ENCODE data around the gene UNC5C. TPM values are rescaled to one million over a fixed set of nuclear protein-coding genes. Genes with fewer than 3 reads are reported as not detected.

UNC5C gene
- total and polyA plus RNA-seq, 10 of the 15 experiments (the other 5 are each of a cell fraction or from before 2014, with no cell fraction given): 0.02 to 2.0 (median 0.15) TPM; not detected in 1

- ChIA-PET POLR2A (no interaction called here), CTCF (no interaction called here), SMC1A (ENCODE audit: uncharacterized antibody, unreplicated experiment) (no interaction called here), RAD21 (ENCODE audit: unreplicated experiment) (no interaction called here)
- intact Hi-C loops (cut with micrococcal nuclease; ENCODE audit: unreplicated experiment): no loop called here
- Histone ChIP-seq H3K79me2 (ENCODE audit: control insufficient read depth, insufficient read depth, low read length) (no peaks in the 10 kb centered on the region), H4K20me1 (ENCODE audit: control insufficient read depth, insufficient read depth) (no peaks in the 10 kb centered on the region), H3K36me3 (ENCODE audit: control insufficient read depth in 2 of 2, insufficient read depth in 2 of 2, low read length in 1 of 2) (no peaks in the 10 kb centered on the region), H3K27ac (ENCODE audit: control insufficient read depth, insufficient read depth) (no peak overlapping the region), H3K4me2 (ENCODE audit: control insufficient read depth, insufficient read depth) (no peak overlapping the region), H2AFZ (ENCODE audit: control insufficient read depth, low read depth, low read length) (no peak overlapping the region), H3K4me1 (ENCODE audit: control insufficient read depth, insufficient read depth, low read length) (no peaks in the 10 kb centered on the region), H3K9ac (ENCODE audit: control insufficient read depth, insufficient read depth, low read length) (no peak overlapping the region), H3K27me3 (replicated peaks in 1 of 2; ENCODE audit: control insufficient read depth in 2 of 2, insufficient read depth in 2 of 2, low read length in 1 of 2) (no peaks in the 10 kb centered on the region), H3K4me3 (no peak overlapping the region), H3K9me3 (replicated peaks; ENCODE audit: control insufficient read depth, insufficient read depth, low read length) (no peaks in the 10 kb centered on the region)
- no peak for TF ChIP-seq HDAC6 (IDR thresholded peaks at IDR 0.05; ENCODE audit: unreplicated experiment)
- TF ChIP-seq CBX3 (IDR thresholded peaks at IDR 0.05; ENCODE audit: borderline replicate concordance, low read depth): no peak
- TF ChIP-seq ETV6 (conservative IDR thresholded peaks at IDR 0.05 in 1 of 2, IDR thresholded peaks at IDR 0.05 in 1 of 2; ENCODE audit: borderline replicate concordance in 1 of 2, low read depth in 1 of 2): no peak
- TF ChIP-seq MEF2A (IDR thresholded peaks at IDR 0.05; ENCODE audit: insufficient read depth, low read depth, low read length): no peak
- TF ChIP-seq CTCF (IDR thresholded peaks at IDR 0.05 in 2 of 3, conservative IDR thresholded peaks at IDR 0.05 in 1 of 3; ENCODE audit: control insufficient read depth in 2 of 3, extremely low read depth in 1 of 3, insufficient read depth in 1 of 3, low read depth in 3 of 3, low read length in 3 of 3): no peak
- no peak for TF ChIP-seq ZBED1 (IDR thresholded peaks at IDR 0.05; ENCODE audit: borderline replicate concordance)
- TF ChIP-seq EP300 (IDR thresholded peaks at IDR 0.05; ENCODE audit: borderline replicate concordance in 1 of 2, control insufficient read depth in 1 of 2, low read depth in 2 of 2, low read length in 2 of 2): no peak
- TF ChIP-seq PAX5 (IDR thresholded peaks at IDR 0.05; ENCODE audit: borderline replicate concordance, low read depth, low read length): no peak
- no peak for TF ChIP-seq ZNF384 (IDR thresholded peaks at IDR 0.05; ENCODE audit: borderline replicate concordance, low read depth, low read length)
- no peak for TF ChIP-seq FOXM1 (IDR thresholded peaks at IDR 0.05; ENCODE audit: low read depth, low read length)
- TF ChIP-seq FOXK2 (IDR thresholded peaks at IDR 0.05): no peak
- TF ChIP-seq MYB (IDR thresholded peaks at IDR 0.05; ENCODE audit: borderline replicate concordance, low read depth, low read length): no peak
- no peak for TF ChIP-seq NR2C2 (IDR thresholded peaks at IDR 0.05; ENCODE audit: borderline replicate concordance, control insufficient read depth, insufficient read length, low read depth)
- TF ChIP-seq RB1 (IDR thresholded peaks at IDR 0.05; ENCODE audit: borderline replicate concordance): no peak
- TF ChIP-seq MEF2B (IDR thresholded peaks at IDR 0.05; ENCODE audit: partially characterized antibody, poor library complexity, severe bottlenecking): no peak
- no peak for TF ChIP-seq USF2 (IDR thresholded peaks at IDR 0.05; ENCODE audit: borderline replicate concordance, low read depth, low read length)
- DNase-seq (ENCODE audit: low read depth, low spot score) (no peak), FAIRE-seq (no peak), ATAC-seq (no peak)
- no TSS peak for BruUV-seq (replicated peaks)
- in situ Hi-C loops (cut with MboI): no loop called here
- 2% methylated on average over 2 of the region's 2 CpGs for WGBS (ENCODE audit: insufficient coverage, insufficient replicate concordance, low lambda C conversion rate, missing lambda C conversion rate)
Observed at GRCh38 chr4:95296052-95296451, 252.7 kb downstream of the UNC5C start.

Data from GM12878 (cell line).